ENCODE measurements around the gene DYNLT5. TPM values are rescaled to one million over a fixed set of nuclear protein-coding genes. Genes with fewer than 3 reads are reported as not detected.
"Not testable (repeated sequence)": the region's sequence is repeated elsewhere in the genome, so short reads cannot be mapped to it uniquely, and the experiment has no call there.

DYNLT5 gene
- total RNA-seq, 3 donors from 2014 or later (not counting 1 experiment from before 2014, with no cell fraction given): 0.35 TPM; not detected in 2

DNA sequence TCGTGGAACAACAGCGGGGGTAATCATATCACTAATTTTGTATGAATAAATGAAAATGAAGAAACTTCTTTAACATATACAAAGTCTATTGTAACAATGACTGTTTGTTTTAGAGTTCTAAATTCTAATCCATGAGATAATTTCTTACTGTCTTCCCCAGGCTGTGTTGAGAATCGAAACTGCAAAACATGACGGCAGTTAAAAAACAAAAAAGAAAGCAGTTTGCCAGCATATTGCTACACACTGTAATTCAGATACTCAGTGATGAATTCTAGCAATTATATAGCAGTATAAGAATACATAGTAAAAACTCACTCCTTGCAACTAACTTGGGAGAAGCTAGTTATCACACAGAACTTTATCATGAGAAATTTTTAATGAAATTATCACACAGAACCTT is 26.7 kb downstream of the DYNLT5 start:
- Histone ChIP-seq H3K27ac (ENCODE audit: low read length) (no peak overlapping the region), H3K27me3 (ENCODE audit: control insufficient read depth, insufficient read depth, low read length) (no peaks in the 10 kb centered on the region), H3K9me3 (ENCODE audit: control insufficient read depth, insufficient read depth, low read length) (no peaks in the 10 kb centered on the region), H3K4me1 (ENCODE audit: control insufficient read depth, insufficient read depth, low read length) (no peaks in the 10 kb centered on the region), H3K36me3 (ENCODE audit: control insufficient read depth, insufficient read depth, low read length) (no peaks in the 10 kb centered on the region), H3K4me3 (ENCODE audit: low read length) (no peak overlapping the region)
- Mint-ChIP-seq H3K36me3 (no peaks in the 10 kb centered on the region), H3K9me3 (no peaks in the 10 kb centered on the region), H3K27ac (no peak overlapping the region), H3K4me3 (no peak overlapping the region), H3K4me1 (no peaks in the 10 kb centered on the region), H3K27me3 (ENCODE audit: low read depth in 2 of 2) (peaks cover 14 to 23% of the 10 kb centered on the region in 2 donors)
- no peak for ATAC-seq
- WGBS (ENCODE audit: insufficient coverage): 100% methylated on average over 2 of the region's 4 CpGs
- intact Hi-C loops (cut with micrococcal nuclease): no loop called here
- no peak for DNase-seq
- TF ChIP-seq, protein P1, sequence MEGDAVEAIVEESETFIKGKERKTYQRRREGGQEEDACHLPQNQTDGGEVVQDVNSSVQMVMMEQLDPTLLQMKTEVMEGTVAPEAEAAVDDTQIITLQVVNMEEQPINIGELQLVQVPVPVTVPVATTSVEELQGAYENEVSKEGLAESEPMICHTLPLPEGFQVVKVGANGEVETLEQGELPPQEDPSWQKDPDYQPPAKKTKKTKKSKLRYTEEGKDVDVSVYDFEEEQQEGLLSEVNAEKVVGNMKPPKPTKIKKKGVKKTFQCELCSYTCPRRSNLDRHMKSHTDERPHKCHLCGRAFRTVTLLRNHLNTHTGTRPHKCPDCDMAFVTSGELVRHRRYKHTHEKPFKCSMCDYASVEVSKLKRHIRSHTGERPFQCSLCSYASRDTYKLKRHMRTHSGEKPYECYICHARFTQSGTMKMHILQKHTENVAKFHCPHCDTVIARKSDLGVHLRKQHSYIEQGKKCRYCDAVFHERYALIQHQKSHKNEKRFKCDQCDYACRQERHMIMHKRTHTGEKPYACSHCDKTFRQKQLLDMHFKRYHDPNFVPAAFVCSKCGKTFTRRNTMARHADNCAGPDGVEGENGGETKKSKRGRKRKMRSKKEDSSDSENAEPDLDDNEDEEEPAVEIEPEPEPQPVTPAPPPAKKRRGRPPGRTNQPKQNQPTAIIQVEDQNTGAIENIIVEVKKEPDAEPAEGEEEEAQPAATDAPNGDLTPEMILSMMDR (IDR thresholded peaks at IDR 0.05): no peak

GRCh38 chr1:66779475-66780078 is 27.3 kb downstream of the DYNLT5 start:
- no peak overlapping the region for H3K4me3 ChIP-seq (ENCODE audit: low read length)
- no peaks in the 10 kb centered on the region for H3K9me3 ChIP-seq (ENCODE audit: control insufficient read depth, insufficient read depth, low read length)
- H3K4me1 ChIP-seq (ENCODE audit: control insufficient read depth, insufficient read depth, low read length): no peaks in the 10 kb centered on the region
- no peak overlapping the region for H3K27ac ChIP-seq (ENCODE audit: low read length)
- TF ChIP-seq, protein P1 (IDR thresholded peaks at IDR 0.05): no peak
- WGBS (ENCODE audit: insufficient coverage): 81% methylated on average over 2 of the region's 2 CpGs
- ATAC-seq (no peak), DNase-seq (no peak)
- H3K9me3 Mint-ChIP-seq: no peaks in the 10 kb centered on the region
- no peaks in the 10 kb centered on the region for H3K36me3 ChIP-seq (ENCODE audit: control insufficient read depth, insufficient read depth, low read length)
- intact Hi-C loops (cut with micrococcal nuclease): no loop called here
- no peaks in the 10 kb centered on the region for H3K27me3 ChIP-seq (ENCODE audit: control insufficient read depth, insufficient read depth, low read length)
- H3K27me3 Mint-ChIP-seq (ENCODE audit: low read depth in 2 of 2): peaks cover 14 to 23% of the 10 kb centered on the region in 2 donors
- no peaks in the 10 kb centered on the region for H3K36me3 Mint-ChIP-seq
- H3K4me1 Mint-ChIP-seq: no peaks in the 10 kb centered on the region
- no peak overlapping the region for H3K27ac Mint-ChIP-seq
- H3K4me3 Mint-ChIP-seq: no peak overlapping the region

- H3K27me3 ChIP-seq (ENCODE audit: control insufficient read depth, insufficient read depth, low read length); H3K27ac Mint-ChIP-seq; H3K27ac ChIP-seq (ENCODE audit: low read length); H3K36me3 Mint-ChIP-seq; H3K27me3 Mint-ChIP-seq (ENCODE audit: low read depth in 2 of 2); intact Hi-C loops (cut with micrococcal nuclease); H3K4me1 ChIP-seq (ENCODE audit: control insufficient read depth, insufficient read depth, low read length); H3K4me1 Mint-ChIP-seq; DNase-seq; H3K4me3 ChIP-seq (ENCODE audit: low read length); H3K9me3 Mint-ChIP-seq; H3K36me3 ChIP-seq (ENCODE audit: control insufficient read depth, insufficient read depth, low read length); H3K4me3 Mint-ChIP-seq; ATAC-seq; H3K9me3 ChIP-seq (ENCODE audit: control insufficient read depth, insufficient read depth, low read length): not testable (repeated sequence)
- no CpG with 5 or more reads among the region's 2 CpGs for WGBS (ENCODE audit: insufficient coverage)
Measured at GRCh38 chr1:66785800-66786199, 33.5 kb downstream of the DYNLT5 start.

GRCh38 chr1:66787641-66788040 is 35.4 kb downstream of the DYNLT5 start:
- no peaks in the 10 kb centered on the region for H3K9me3 ChIP-seq (ENCODE audit: control insufficient read depth, insufficient read depth, low read length)
- no peaks in the 10 kb centered on the region for H3K36me3 Mint-ChIP-seq
- TF ChIP-seq, protein P1 (IDR thresholded peaks at IDR 0.05): no peak
- 74% methylated on average over 2 of the region's 4 CpGs for WGBS (ENCODE audit: insufficient coverage)
- no peak overlapping the region for H3K27ac ChIP-seq (ENCODE audit: low read length)
- peaks cover 8 to 10% of the 10 kb centered on the region in 2 donors for H3K4me1 Mint-ChIP-seq
- no peaks in the 10 kb centered on the region for H3K36me3 ChIP-seq (ENCODE audit: control insufficient read depth, insufficient read depth, low read length)
- H3K27me3 Mint-ChIP-seq (ENCODE audit: low read depth in 2 of 2): peaks cover 0 to 4% of the 10 kb centered on the region in 2 donors
- DNase-seq (no peak), ATAC-seq (no peak)
- no peaks in the 10 kb centered on the region for H3K4me1 ChIP-seq (ENCODE audit: control insufficient read depth, insufficient read depth, low read length)
- H3K4me3 ChIP-seq (ENCODE audit: low read length): no peak overlapping the region
- H3K27me3 ChIP-seq (ENCODE audit: control insufficient read depth, insufficient read depth, low read length): no peaks in the 10 kb centered on the region
- H3K27ac Mint-ChIP-seq: no peak overlapping the region
- H3K4me3 Mint-ChIP-seq: no peak overlapping the region
- intact Hi-C loops (cut with micrococcal nuclease): no loop called here
- no peaks in the 10 kb centered on the region for H3K9me3 Mint-ChIP-seq
